Caki2 (cell line): ENCODE data around the gene DAPK1. TPM values are rescaled to one million over a fixed set of nuclear protein-coding genes. Genes with fewer than 3 reads are reported as not detected.
A peak's percentile ranks its signal among the peaks of the same experiment; 100 is the strongest.
"Not testable (repeated sequence)": the region's sequence is repeated elsewhere in the genome, so short reads cannot be mapped to it uniquely, and the experiment has no call there.

Experiments
- DNase-seq: peaks from one replicate; pipeline ENCODE4 v3.0.0-alpha.2; 2015; ENCODE audit warnings: low read depth
- in situ Hi-C: cut with HindIII; loops from 2 replicates; pipeline ENCODE4 v1.10.0; 2016; ENCODE audit warnings: low sequenced_read_pairs, low pct_unique_long_range_greater_than_20kb, mixed read lengths
- total RNA-seq: library from RNA; depleted of rRNA; stranded (reverse); fragments of >200 nt; shearing (Covaris generic); gene quantifications from 2 replicates; pipeline ENCODE4 v1.2.3, GENCODE V29; 2014; ENCODE audit warnings: low replicate concordance

Gene DAPK1
- total RNA-seq, 1 experiment from 2014 or later = 20.9 TPM

DNA sequence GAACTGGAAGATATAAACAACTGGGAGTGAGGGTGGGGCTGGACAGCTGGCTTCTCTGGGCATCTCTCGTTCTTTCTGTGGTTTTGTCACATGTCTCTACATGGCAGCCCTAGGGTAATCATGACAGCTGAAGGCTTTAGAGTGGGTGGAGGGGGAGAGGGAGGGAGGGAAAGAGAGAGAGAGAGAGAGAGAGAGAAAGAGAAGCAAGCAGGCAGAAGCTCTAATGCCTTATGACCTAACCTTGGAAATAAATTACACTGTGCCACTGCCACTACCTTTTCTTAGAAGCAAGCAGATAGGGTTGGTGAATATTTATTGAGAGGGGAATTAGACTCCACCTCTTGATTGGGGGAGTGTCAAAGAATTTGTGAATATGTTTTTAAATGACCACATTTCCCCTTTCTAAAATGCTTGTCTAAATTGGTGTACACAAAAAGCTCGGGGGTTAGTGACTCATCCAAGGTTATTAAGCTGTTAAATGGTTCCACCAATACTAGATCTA lies 2.6 kb upstream of the DAPK1 start:
- DNase-seq = peak; percentile 83
- in situ Hi-C loops = no loop called here

DNA sequence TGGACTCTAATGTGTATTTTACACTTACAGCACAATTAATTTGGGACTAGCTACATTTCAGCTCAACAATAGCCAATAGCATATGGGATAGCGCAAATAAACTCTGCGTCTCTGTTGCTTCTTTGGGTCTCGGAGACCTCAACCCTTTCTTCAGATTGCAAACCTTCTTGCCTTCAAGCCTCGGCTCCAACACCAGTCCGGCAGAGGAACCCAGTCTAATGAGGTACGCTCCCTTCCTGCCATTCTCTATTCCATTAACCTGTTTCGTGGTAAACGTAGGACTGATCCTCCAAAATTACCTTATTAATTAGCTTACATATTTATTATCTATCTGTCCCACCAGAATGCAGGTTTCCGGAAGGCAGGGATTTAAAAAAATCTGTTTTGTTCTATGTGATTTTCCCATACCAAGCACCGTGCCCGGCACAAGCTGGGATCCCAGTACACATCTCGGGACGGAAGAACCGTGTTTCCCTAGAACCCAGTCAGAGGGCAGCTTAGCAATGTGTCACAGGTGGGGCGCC lies 525 bp upstream of the DAPK1 start:
- in situ Hi-C loops = no loop called here
- no peak for DNase-seq

DNA sequence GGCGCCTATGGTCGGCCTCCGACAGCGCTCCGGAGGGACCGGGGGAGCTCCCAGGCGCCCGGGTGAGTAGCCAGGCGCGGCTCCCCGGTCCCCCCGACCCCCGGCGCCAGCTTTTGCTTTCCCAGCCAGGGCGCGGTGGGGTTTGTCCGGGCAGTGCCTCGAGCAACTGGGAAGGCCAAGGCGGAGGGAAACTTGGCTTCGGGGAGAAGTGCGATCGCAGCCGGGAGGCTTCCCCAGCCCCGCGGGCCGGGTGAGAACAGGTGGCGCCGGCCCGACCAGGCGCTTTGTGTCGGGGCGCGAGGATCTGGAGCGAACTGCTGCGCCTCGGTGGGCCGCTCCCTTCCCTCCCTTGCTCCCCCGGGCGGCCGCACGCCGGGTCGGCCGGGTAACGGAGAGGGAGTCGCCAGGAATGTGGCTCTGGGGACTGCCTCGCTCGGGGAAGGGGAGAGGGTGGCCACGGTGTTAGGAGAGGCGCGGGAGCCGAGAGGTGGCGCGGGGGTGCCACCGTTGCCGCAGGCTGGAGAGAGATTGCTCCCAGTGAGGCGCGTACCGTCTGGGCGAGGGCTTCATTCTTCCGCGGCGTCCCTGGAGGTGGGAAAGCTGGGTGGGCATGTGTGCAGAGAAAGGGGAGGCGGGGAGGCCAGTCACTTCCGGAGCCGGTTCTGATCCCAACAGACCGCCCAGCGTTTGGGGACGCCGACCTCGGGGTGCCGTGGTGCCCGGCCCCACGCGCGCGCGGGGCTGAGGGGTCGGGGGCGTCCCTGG lies 561 bp downstream of the DAPK1 start:
- in situ Hi-C loops = no loop called here
- peak; percentile 69 for DNase-seq

DNA sequence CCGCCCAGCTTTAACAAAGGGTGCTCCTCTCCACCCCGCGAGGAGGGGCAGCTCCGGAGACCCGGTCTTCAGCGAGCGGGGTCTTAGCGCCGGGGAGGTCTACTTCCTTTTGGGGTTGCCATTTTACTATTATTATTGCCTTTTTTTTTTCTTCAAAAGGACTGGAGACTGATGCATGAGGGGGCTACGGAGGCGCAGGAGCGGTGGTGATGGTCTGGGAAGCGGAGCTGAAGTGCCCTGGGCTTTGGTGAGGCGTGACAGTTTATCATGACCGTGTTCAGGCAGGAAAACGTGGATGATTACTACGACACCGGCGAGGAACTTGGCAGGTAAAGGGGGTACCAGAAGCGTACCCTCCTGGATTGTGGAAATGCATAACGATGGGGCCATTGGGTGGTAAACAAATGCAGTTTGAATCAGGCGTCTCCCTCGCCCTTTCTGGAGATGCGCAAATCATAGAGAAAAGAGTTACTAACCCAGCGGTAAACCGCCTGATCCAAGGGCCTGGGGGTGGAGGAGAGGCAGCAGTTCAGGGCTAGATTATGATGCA lies 1.2 kb downstream of the DAPK1 start:
- peak; percentile 38 for DNase-seq
- in situ Hi-C loops = no loop called here

DNA sequence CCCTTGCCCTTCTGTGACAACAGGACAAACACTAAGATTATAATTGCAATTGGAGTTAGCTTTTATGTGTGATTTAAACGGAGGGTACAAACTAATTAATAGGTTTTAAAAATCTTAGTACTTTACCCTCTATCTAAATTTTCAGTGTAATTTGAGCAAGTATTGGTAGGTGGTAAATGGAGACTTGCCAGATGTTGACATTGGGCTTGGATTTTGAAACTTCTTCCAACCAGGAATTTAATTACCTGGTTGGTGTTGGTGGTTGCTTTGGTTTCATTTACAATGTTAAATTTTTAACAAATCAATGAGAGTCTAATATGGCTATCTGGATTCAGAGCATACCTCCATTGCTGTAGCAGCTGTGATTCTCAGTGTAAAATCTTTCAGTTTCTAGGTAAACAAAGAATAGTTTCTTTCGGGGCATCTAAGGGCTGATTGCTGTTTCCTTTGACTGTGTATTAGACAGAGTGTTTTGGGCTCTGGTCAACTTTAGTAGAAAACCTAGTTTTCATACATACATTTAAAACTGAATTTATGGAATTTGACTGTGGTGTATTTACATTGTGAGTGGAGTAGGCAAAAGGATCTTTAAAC lies 1.9 kb downstream of the DAPK1 start:
- DNase-seq = no peak
- in situ Hi-C loops = no loop called here

DNA sequence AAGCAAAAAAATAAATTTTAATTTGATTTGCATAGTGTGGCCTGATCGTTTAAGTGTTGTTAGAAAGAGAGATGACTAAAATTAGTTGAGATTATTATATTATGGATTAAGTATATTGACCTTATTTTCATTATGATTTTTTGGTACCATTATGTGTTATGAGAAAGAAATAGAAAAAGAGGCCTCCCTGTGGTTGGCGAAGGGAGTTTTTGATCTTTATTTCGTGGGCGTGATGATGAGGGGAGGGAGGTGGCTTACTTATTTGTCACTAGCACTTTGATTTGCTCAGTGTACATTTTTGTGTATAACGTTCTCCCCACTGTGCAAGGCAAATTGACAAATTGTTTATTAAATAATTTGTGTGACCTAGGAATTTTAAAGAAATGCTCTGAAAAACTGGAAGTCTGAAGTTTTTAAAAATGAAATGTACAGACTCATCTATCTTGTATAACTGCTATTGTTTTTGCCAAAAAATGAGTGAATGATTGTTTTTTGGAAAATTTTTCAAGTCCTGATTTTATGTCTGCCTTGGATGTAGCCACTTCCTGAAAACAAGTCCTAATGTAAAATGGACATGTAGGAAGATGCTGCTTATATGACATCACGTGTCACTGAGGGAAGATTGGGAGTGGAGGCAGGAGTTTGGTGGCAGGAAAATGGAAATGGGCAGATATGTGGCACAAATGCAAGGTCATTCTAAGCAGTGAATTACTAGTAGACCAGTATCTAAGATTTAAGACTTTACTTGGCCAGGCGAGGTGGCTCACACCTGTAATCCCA lies 3.0 kb downstream of the DAPK1 start:
- peak; percentile 26 for DNase-seq
- in situ Hi-C loops = no loop called here

DNA sequence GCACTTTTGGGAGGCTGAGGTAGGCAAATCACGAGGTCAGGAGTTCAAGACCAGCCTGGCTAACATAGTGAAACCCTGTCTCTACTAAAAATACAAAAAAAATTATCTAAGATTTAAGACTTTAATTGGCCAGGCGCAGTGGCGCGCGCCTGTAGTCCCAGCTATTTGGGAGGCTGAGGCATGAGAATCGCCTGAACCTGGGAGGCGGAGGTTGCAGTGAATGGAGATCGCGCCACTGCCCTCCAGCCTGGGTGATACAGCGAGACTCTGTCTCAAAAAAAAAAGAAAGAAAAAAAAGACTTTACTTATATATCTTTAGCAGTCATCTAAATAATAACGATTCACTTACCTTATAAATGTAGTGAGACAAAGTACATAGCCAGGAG lies 3.6 kb downstream of the DAPK1 start:
- DNase-seq, in situ Hi-C loops: not testable (repeated sequence)

DNA sequence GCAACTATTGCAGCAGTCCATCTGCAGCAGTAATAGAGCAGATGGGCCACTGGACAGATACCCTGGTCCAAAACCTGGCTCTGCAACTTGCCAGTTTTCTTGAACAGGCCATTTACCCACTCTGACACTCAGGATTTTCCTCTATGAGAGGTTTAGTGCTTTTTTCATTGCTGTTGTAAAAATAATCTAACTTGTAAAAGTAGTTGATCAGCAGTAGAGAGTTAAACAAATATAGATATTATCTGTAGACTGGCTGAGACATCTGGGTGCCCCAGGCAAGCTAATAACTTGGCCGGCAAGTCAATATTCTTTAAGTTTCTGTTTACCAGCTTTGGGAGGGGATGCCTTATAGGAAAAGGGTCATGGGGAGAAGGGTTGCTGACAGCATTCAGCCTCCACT lies 4.1 kb downstream of the DAPK1 start:
- DNase-seq = no peak
- in situ Hi-C loops = no loop called here

DNA sequence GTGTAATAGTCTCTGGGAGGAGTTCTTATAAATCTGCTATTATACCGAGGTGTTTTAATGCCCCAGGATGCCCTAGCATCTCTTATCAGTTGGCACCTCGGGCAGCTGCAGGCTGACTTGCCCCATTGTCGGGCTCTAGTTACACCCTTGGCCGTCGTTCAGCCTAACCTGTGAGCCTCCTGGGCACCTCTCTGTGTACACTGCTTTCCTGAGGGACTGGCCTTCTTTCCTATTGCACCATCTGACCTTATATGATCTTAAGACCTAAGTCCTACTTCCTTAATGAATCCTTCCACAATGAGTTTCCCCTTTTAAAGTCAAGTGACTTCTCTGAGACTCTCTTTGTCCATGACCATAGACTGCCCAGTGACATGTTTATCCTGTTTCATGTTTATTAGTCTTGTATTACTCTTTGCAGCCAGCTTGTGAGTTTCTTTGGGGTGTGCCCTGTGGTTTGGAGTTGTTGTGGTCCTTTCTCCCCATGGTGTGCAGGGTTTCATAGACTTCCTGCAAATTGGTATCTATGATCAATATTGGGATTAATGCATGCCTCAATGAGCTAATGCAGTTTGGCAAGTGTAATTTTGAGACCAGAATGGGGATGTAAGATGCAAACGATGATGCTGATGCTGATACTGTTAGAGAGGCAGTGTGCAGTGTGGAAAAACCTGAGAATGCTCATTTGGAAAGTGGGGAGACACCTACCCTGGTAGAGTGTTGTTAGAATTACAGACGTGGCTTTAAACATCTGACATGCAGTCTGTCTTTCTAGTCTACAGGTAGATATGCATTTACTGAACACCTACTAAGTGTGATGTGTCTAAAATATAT lies 4.9 kb downstream of the DAPK1 start:
- no peak for DNase-seq
- in situ Hi-C loops = no loop called here

DNA sequence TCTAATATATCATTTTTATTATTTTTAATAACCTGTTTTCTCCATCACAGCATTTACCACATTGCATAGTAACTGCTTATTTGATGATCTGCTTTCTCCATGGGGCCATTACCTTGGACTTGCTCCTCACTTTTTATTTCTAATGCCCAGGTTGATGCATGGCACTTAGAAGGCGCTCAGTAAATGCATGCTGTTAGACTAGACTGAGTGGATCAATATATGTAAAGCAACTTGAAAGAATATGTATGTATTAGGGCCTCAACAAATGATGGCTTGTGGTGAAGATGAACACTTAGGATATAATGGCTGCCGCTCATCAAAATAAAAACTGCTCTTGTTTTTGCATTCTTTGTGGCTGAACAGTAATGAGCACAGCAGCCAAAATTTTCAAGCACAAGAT lies 5.8 kb downstream of the DAPK1 start:
- in situ Hi-C loops = no loop called here
- DNase-seq = no peak

DNA sequence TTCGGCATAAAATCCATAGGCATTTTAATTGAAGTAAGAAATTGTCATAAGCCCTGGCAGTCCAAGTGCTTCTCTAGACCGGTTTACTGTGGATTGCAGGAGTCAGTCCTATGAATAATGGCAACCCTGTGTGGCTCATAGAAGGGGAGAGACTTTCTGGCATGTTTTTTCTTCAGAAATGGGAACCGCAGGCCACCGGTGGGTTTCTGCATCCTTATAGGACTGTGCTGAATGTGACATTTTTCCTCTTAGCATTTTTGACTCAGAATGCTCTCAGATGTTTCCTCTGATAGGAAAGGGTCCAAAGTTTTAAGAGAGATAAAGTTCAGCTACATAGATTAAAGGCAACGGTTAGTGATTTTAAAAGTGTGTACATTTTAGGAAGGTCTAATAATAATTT lies 6.3 kb downstream of the DAPK1 start:
- in situ Hi-C loops = no loop called here
- DNase-seq = no peak

DNA sequence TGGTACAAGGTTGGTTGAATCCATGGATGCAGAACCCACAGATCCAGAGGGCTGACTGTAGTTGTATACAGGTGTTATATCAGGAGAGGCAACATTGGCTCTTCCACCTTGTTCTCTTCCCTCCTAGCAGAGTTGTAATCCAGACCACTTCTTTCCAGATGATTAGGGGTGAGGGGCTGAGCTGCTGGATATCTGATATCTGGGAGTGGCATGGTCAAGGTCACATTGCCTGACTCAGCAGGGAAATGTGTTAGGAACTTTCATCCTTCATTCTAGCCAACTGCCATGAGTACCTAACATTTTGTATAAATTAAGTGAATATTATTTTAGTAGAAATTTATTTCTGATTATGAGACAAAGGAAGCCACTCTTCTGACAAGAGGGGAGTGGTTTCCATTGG lies 7.3 kb downstream of the DAPK1 start:
- in situ Hi-C loops = no loop called here

DNA sequence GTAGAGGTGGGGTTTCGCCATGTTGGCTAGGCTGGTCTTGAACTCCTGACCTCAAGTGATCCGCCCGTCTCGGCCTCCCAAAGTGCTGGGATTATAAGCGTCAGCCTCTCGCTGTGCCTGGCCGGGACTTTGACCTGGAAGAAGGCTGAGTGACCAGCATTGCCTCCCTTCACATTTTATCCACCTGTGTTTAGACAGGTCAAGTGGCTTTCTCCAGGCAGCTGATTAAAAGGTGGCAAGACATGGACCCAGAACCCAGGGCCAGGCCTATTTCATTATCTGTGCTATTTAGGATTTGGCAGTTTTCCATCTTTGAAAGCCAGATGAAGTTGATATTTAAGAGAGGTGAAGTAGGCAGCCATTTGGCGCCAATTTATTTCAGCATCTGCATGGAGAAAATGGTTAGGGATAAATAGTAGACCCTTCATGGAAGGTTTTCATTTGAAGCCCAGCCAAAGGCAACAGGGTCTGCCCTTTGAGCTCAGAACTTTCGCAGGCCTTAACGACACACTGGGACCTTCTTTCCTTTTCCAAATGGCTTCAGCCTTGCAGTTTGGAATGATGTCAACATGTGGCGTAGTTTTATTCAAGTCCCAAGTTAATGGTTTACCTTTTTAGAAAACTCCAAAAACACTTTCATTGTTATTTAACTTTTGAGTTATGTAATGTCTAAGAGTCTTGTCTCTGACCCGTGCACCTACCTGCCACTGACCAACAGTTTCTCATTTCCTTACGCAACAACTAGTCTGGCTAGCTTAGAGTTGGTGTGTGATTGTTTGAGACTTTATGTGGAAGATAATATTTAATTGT lies 8.4 kb downstream of the DAPK1 start:
- DNase-seq = peak; percentile 50
- in situ Hi-C loops = no loop called here

More for the DNA sequence above, 7.3 kb downstream of the DAPK1 start:
- no peak for DNase-seq

DNA sequence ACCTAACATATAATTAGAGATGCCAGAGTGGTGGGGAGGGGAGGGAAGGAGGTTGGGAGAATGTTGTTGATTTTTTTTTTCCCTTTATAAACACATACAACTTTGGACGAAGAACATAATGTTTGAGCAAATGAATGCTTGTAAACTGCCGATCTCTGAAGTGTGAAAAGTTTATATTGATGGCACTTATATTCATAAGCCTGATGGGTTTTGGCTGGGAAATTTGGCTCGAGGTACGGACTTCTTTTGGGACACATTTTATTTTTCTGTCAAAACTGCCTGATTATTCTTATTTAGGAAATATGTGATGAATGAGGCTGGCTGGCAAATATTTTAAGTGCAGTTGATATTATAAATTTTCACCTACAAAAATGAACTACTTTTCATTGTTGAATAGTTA lies 9.9 kb downstream of the DAPK1 start:
- in situ Hi-C loops = no loop called here
- no peak for DNase-seq

DNA sequence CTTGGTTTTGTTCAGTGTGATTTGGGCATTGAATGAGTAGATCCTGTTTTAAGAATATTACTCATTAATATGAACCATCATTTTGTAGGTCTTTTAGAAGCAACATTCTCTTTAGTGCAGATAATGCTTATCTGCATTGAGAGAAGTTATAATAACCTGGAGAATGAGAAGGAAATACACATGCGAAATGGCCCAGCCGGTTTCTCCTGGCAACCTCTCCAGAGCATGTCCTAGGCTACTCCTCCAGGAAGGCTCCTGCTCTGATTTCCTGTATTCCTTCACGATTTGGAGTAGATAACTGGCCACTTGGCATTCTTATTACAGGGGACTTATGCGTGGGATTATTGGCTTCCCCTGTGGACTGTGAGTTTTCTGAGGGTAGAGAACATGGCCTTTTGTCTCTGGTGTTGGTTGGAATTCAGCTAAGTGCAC lies 12.6 kb downstream of the DAPK1 start:
- in situ Hi-C loops = no loop called here
- no peak for DNase-seq

DNA sequence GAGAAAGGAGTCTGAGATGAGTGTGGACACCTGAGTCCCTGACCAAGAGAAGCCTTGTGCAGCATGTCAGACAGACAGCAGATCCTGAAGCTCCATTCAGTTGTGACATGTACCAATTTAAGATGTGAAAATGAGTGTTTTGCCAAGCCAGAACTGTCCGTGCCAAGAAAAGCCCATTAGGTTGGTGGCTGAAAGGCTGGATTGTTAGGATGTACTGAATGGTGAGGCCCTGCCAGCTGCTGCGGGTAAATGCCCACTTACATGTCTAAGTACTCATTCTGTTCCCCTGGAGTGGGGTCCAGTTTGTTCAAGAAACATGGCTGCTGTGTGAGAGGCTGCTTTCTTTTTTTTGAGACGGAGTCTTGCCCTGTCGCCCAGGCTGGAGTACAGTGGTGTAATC lies 14.6 kb downstream of the DAPK1 start:
- in situ Hi-C loops = no loop called here
- DNase-seq = no peak

DNA sequence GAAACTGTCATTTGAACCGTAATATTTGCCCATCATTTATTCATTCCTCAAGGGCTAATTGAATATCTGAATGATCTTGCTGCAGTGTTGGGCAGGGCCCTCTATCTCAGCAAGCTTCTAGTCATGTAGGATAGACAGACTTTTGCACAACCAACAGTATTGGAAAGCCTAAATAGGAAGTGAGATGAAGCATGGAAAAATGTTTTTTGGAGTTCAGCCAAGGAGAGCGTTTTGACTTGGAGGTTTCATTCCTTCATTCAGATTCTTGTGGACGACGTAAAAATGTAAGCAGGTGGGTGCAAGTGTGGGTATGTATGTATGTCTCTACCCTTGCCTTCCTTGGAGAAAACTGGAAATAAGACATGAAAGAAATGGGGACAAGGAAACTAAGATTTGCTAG lies 15.5 kb downstream of the DAPK1 start:
- in situ Hi-C loops = no loop called here
- no peak for DNase-seq
